GM18870 (cell line): Measurements from ENCODE around the gene SHLD3.
"Not testable (repeated sequence)": the region's sequence is repeated elsewhere in the genome, so short reads cannot be mapped to it uniquely, and the experiment has no call there.

Source experiments
- ATAC-seq: cut with Tn5 transposase; IDR thresholded peaks from one replicate; pipeline ENCODE4 v1.9.1; 2021; ENCODE audit warnings: moderate library complexity; ENCODE audit not compliant: unreplicated experiment

SHLD3 gene

GRCh38 chr5:65674749-65675148 is 49.9 kb downstream of the SHLD3 start:
- no peak for ATAC-seq

GRCh38 chr5:65676056-65676455 is 51.2 kb downstream of the SHLD3 start:
- not testable (repeated sequence) for ATAC-seq
